GM08714 (cell line): Measurements from ENCODE around the gene RCBTB2.

Source experiments
- H3K4me3 ChIP-seq: fragments of 200-500 bp; sonication (Bioruptor generic); 2 replicates; pipeline ENCODE4 v1.5.1; 2014; ENCODE audit warnings: mild to moderate bottlenecking, low read length, inconsistent platforms
- ZNF274 ChIP-seq: IDR thresholded peaks from 2 replicates; pipeline ENCODE4 v1.6.1; 2012; ENCODE audit warnings: mild to moderate bottlenecking, low read depth, low read length

Gene RCBTB2

DNA sequence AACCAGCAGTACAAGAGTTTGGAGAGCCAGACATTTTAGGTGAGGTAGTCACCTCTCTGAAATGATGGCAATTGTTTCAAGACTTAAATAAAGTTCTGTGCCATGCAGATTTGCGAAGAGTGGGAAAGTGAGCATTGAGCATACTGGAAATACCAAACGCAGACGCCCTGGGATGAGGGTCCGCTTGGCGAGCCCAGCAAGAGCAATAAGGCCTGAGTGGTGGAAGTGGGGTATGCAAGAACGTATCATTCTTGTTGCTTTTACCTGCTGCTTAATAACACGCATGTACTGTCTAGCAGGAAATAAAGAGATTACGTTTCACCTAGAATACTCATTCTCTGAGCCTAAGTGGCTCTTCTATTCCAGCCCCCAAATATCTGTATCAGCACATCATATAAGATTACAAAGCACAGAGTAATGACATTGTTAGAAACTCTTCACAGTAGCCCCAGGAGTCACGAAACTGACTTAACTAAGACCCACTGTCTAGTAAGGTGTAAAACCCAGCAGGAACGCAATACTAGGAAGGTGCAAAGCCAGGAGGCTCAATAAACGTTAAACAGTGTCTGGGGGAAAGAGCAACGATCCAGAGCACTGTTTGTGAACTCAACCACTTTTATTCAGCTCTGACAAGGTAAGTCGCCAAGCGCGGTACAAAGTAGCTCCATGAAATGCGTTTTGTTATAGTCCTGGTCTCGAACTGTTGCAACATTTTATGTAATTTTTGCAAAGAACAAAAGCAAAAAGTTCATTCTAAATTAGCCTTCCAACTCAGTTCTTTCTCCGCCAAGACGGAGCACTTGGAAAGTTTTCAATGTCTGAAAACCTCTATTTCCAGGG lies 1.2 kb downstream of the RCBTB2 start:
- no peak for TF ChIP-seq ZNF274
- peak overlapping the region; percentile 88; the same call in 1 of the 2 replicates for H3K4me3 ChIP-seq

DNA sequence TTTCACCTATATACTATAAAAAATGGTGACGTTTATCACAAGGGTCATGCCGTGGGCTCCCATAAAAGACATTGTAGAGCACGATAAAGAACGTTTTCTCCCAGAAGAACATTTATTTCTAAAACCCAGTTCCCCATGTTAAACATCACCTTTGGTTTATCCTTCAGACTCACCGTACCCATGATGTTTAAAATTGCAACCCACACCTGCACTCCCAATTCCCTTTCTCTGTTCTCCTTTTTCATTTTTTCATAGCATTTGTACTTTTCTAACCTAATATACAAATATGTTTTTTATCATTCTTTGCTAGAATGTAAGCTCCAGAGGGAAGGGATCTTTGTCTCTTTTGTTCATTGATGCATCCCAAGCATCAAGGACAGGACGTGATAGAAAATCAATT lies 2.0 kb downstream of the RCBTB2 start:
- no peak for TF ChIP-seq ZNF274
- H3K4me3 ChIP-seq = no peak overlapping the region

DNA sequence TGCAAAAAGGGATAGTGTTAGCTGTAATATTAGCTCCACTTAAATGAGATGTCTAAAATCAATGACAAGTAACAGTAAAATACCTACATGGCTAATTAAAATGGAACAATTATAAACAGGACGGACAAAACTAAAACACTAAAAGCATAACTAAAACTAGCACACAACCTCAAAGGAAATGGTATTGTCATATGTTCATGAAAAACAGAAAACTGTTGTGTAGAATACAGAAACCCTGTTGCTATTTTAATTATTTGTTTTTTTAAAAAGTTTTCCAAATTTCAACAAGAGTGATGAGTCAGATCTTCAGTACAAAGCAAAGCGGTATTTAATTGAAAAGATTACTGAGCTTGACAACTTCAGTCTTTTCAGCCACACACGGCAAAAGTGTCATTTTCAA lies 4.2 kb downstream of the RCBTB2 start:
- no peak for TF ChIP-seq ZNF274
- no peak overlapping the region for H3K4me3 ChIP-seq

DNA sequence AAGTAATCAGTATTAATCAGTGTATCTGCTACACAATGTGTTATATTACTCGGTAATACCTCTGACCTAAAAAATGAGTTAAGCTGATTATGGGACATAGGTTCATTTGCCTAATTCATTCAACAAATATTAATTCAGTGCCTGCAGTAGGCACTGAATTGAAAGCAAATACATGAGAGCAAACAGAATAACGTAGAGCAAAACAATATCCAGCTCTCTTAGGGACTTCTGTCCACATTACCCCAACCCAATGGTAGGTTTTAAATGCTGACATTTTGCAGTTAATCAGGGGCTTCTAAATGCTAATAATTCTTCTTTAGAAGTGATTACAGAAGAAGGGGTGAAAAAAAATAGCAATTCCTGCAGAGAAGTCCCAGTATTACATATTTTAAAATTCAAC lies 4.9 kb downstream of the RCBTB2 start:
- H3K4me3 ChIP-seq = no peak overlapping the region
- no peak for TF ChIP-seq ZNF274

DNA sequence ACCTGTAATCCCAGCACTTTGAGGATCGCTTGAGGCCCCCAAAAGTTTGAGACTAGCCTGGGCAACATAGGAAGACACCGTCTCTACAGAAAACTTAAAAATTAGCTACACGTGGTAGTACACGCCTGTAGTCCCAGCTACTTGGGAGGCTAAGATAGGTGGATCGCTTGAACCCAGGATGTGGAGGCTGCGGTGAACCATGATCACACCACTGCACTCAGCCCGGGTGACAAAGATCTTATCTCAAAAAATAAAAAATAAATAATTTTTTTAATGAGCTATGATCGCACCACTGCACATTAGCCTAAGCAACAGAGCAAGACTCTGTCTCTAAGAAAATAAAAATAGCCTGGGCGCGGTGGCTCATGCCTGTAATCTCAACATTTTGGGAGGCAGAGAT lies 6.6 kb downstream of the RCBTB2 start:
- TF ChIP-seq ZNF274 = no peak
- no peak overlapping the region for H3K4me3 ChIP-seq

DNA sequence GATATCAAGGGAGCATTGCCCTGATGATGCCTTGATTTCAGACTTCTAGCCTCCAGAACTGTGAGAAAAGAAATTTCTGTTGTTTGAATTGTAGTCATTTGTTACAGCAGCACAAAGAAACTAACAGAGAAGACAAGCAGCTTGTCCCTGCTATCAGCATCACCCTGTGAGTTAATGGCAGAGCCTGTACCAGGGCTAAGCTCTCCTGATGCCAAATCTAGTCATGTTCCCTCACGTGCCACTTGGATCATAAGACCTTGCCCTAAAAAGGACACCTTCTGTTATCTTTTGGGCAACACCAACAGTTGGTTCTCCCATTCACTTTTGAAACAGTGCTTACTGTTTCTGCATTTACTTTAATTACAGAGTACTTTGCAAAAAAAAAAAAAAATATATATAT lies 14.8 kb downstream of the RCBTB2 start:
- no peak overlapping the region for H3K4me3 ChIP-seq
- TF ChIP-seq ZNF274 = no peak

DNA sequence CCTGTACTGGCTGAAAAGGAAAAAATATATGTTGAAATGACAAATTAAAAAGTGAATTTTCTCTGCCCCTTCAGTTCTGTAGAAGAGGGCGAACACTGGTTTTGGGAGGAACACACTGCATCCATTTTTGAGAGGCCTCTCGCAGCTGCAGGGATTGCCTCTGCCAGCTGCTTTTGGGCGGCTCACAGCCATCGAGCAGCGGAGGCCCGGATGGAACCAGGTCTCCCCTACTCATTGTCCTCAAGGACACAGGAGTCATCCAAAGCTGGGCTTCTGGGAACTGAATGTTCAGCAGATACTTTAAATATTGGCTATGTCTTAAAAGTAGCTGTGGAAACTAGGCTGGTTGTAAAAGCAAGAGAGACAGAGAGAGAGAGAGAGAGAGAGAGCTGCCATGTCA lies 17.1 kb downstream of the RCBTB2 start:
- TF ChIP-seq ZNF274 = no peak

DNA sequence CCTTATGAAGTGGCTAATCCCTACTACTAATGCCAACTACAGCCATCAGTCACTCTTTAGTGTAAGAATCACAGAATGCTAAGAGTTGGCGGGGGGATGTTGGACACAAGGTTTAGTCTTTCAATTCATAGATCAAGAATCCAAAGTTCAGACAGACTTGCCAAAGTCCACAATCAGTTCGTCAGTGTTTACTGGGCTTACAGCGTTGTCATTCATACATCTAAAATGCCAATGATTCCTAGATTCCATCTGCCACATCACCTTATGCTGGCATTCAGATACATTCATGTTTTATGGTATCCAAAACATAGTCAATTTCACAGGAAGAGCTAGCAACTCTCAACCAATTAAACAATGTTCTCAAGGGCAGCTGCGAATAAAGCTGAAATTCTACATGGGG lies 18.1 kb downstream of the RCBTB2 start:
- no peak overlapping the region for H3K4me3 ChIP-seq
- TF ChIP-seq ZNF274 = no peak

More for the DNA sequence above, 17.1 kb downstream of the RCBTB2 start:
- H3K4me3 ChIP-seq = no peak overlapping the region

DNA sequence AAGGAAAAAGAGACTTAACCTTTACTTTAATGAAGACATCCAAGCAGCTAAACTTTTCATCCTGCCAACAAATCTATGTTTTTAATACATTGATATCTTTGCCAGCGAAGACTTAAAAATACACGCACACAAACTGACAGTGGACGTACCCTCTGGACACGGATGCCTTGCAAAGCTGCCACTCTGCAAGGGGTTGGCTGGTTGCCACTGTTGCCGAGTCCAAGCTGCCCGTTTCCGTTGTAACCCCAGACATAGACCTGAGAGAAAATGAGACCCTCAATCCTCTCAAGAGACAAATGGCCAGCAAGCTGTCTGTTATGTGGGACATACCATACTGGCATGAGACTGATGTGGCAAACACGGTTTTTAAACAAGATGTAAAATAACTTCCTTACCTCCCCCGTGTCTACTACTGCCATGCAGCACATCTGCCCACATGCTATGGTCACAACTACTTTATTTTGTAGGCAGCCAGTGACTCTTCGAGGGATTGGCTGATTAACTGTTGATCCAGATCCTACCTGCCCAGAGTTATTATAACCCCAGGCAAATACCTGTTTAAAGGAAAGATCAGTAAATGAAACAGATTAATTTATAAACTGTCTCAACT lies 21.2 kb downstream of the RCBTB2 start:
- H3K4me3 ChIP-seq = no peak overlapping the region
- TF ChIP-seq ZNF274 = no peak

DNA sequence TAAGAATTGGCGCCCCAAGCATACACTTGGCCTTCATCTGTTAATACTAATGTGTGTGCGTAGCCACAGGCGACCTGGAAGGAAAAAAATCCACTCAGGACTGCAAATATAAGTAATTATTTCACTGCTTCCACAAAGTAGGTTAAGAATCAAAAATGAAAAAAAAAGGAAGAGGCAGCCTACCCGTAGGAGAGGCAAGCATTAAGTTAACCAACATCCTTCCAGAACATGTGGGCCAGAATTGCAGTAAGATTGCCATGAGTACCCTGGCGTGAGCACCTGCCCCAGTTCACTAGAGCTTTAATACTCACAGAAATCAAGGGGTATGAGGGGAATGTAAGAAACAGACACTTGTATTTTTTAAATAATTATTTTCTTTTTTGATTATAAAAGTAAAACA lies 22.2 kb downstream of the RCBTB2 start:
- no peak overlapping the region for H3K4me3 ChIP-seq
- no peak for TF ChIP-seq ZNF274

DNA sequence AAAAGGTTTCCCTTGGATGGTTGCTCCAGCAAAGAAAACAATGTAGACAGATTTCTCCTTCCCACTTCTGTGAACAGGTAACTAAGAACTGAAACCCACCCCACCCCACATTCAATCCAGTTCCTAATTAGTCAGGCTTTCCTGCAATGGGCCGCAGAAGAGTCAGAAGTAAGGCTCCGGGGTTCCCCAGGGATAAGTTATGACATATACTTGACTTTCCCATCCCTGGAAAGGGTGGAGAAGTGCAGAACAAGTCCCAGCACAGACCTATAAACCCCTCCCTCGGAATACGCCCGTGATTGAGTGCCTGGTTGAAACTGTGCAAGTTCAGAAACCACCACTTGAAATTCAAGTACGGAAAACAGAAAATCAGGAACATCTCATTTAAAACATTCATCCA lies 24.9 kb downstream of the RCBTB2 start:
- TF ChIP-seq ZNF274 = no peak

DNA sequence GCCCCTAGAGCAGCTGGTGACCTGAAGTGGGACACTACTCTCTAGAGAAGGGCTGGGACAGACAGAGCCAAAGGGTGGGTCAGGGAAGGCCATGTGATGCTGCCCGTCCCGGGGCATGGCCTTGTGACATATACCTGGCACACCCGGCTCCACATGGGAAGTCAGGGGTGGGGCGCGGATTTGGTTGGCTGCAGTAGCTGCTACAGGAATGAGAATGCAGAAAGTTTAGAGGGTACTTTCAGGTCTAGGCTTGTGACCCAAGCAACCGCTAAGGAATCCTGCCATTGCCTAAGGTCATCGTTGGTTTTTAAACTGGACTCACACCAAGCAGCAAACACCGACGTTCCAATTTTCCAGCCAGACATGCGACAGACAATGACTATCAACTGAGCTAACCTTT lies 25.9 kb downstream of the RCBTB2 start:
- TF ChIP-seq ZNF274 = no peak
- no peak overlapping the region for H3K4me3 ChIP-seq

More for the DNA sequence above, 24.9 kb downstream of the RCBTB2 start:
- no peak overlapping the region for H3K4me3 ChIP-seq

DNA sequence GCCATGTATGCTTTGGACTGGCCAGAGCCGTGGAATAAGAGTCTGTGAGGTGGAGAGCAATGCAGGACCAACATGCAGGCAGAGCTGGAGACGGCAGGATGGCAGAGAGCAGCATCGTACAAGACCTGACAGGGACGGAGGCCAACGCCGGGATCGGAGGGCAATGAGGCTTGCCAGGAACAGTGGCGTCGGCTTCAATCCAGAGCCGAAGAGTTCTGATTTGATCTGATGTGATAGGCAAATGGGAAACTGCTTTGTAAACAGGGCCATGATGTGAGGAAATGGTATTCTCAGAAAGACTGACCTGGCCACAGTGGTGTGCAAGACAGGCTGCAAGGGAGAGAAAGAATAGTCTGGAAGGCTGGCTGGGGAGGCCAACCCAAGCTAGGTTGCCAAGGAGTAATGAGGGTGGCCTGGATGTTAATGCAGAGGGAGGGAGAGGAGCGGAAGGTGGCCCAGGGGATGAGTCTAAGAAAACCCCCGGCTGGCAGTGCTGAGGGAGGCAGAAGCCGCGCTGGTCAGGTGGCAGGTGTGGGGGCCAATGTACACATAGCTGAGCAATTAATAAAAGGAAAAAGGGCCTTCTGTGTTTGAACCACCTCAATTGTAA lies 26.7 kb downstream of the RCBTB2 start:
- TF ChIP-seq ZNF274 = no peak
- H3K4me3 ChIP-seq = peak overlapping the region; percentile 9; the same call in 1 of the 2 replicates

DNA sequence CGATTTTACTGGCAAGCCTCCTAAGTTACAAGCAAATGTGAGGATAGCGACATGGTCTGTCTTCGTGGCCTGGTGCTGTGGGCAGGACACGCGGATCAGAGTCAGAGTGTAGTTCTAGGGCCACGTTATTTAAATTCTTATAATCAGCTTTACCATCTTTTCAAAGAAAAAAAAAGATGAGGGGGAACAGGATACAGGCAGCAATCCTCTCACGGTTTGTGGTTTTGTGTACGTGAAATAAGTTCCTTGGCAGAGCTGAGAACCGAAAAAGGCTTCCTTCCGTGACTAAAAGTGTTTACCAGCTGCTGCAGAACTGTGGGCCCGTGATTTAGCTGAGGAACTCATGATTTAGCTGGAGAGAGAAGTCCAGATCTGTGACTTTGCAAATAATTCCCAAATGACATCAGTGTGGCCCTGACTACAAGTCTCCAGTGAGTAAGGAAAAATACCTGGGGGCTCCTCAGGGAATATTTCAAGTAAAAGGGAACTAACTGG lies 27.2 kb downstream of the RCBTB2 start:
- TF ChIP-seq ZNF274 = no peak
- peak overlapping the region; percentile 9; the same call in 1 of the 2 replicates for H3K4me3 ChIP-seq

DNA sequence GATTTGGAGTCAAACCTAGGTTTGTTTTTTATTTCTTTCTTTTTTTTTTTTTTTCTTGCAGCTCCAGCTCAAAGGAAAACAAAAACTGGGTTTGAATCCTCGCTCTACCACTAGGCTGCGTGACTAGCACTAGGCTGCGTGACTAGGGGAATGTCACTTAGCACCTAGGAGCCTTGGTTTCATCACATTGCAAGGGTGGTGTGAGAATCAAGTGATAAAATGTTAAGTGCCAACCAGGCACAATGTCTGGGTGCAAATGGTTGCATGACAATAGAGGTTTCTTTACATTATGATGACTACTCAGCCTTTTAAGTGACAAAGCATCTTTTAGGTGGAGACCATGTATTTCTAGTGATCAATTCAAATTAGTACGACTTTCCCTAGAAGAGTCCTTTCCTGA lies 27.9 kb downstream of the RCBTB2 start:
- H3K4me3 ChIP-seq = no peak overlapping the region
- TF ChIP-seq ZNF274 = no peak

DNA sequence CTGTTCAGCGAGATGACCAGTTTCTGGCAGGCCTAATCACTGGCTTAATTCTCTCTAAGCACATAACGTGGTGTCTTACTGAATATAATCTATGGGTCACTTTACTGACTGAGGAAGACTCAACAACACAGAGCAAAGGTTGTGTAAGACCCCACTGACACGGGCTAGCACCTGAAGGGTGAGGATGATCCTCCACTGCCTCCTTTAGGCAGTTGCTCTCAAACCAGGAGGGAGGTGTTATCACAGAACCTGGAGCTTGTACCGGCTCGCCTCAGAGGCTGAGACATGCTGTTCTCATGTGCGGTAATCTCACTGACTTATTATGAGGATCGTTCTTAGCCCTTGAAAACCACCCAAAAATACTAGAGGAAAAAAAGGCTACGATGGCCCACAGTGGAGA lies 28.3 kb downstream of the RCBTB2 start:
- TF ChIP-seq ZNF274 = no peak
- no peak overlapping the region for H3K4me3 ChIP-seq
